ENCODE results near the gene BAZ2A. TPM values are rescaled to one million over a fixed set of nuclear protein-coding genes. Genes with fewer than 3 reads are reported as not detected.
A peak's percentile ranks its signal among the peaks of the same experiment; 100 is the strongest.
"Not testable (repeated sequence)": the region's sequence is repeated elsewhere in the genome, so short reads cannot be mapped to it uniquely, and the experiment has no call there.

BAZ2A gene
- total RNA-seq, 4 donors from 2014 or later = 32.1 to 73.2 (median 54.6) TPM

- H3K9me3 ChIP-seq = no peaks in the 10 kb centered on the region
- H3K4me3 ChIP-seq = no peak overlapping the region
- WGBS, 2 donors (ENCODE audit: low coverage in 1 of 2) = 89 to 92% methylated on average over 7 to 9 of the region's 10 CpGs
- no peaks in the 10 kb centered on the region for H3K27me3 ChIP-seq
- H3K4me1 ChIP-seq = peaks cover 0 to 8% (median 0%) of the 10 kb centered on the region in 3 donors
- ATAC-seq = no peak
- no peak overlapping the region for H3K27ac ChIP-seq
- TF ChIP-seq CTCF (IDR thresholded peaks at IDR 0.05) = no peak
- no peak for TF ChIP-seq POLR2AphosphoS5 (IDR thresholded peaks at IDR 0.05)
- no peak for TF ChIP-seq EP300 (IDR thresholded peaks at IDR 0.05)
- no peak for TF ChIP-seq POLR2A (IDR thresholded peaks at IDR 0.05)
- peaks cover 0 to 82% of the 10 kb centered on the region in 2 donors for H3K36me3 ChIP-seq
Measured at GRCh38 chr12:56578983-56579546, 51.1 kb downstream of the BAZ2A start.

- peaks cover 0 to 17% (median 0%) of the 10 kb centered on the region in 3 donors for H3K4me1 ChIP-seq
- peaks cover 0 to 75% of the 10 kb centered on the region in 2 donors for H3K36me3 ChIP-seq
- not testable (repeated sequence) for ATAC-seq, H3K27ac ChIP-seq, H3K4me3 ChIP-seq, H3K27me3 ChIP-seq, H3K9me3 ChIP-seq
- 80 to 88% methylated on average over 7 of the region's 7 CpGs for whole genome bisulfite sequencing, 2 donors (ENCODE audit: low coverage in 1 of 2)
Measured at GRCh38 chr12:56577248-56577647, 52.9 kb downstream of the BAZ2A start.

GRCh38 chr12:56574210-56574609 lies 55.9 kb downstream of the BAZ2A start:
- Histone ChIP-seq H3K36me3 (peaks cover 0 to 73% of the 10 kb centered on the region in 2 donors), H3K4me1 (peaks cover 0 to 29% (median 5%) of the 10 kb centered on the region in 3 donors), H3K9me3 (no peaks in the 10 kb centered on the region), H3K27me3 (no peaks in the 10 kb centered on the region), H3K27ac (no peak overlapping the region), H3K4me3 (no peak overlapping the region)
- WGBS, 2 donors (ENCODE audit: low coverage in 1 of 2) = 58 to 65% methylated on average over 2 of the region's 2 CpGs
- ATAC-seq = no peak
- TF ChIP-seq POLR2AphosphoS5 (IDR thresholded peaks at IDR 0.05) (no peak), CTCF (IDR thresholded peaks at IDR 0.05) (no peak), POLR2A (IDR thresholded peaks at IDR 0.05) (no peak), EP300 (IDR thresholded peaks at IDR 0.05) (no peak)

- H3K4me1 ChIP-seq = peaks cover 0 to 43% (median 8%) of the 10 kb centered on the region in 3 donors
- no peak overlapping the region for H3K4me3 ChIP-seq
- H3K27ac ChIP-seq = peak overlapping the region in 1 of 4 donors; percentile 30
- H3K27me3 ChIP-seq = no peaks in the 10 kb centered on the region
- H3K9me3 ChIP-seq = no peaks in the 10 kb centered on the region
- ATAC-seq = no peak
- H3K36me3 ChIP-seq = peaks cover 0 to 67% of the 10 kb centered on the region in 2 donors
- TF ChIP-seq POLR2AphosphoS5 (IDR thresholded peaks at IDR 0.05) (no peak), EP300 (IDR thresholded peaks at IDR 0.05) (no peak), CTCF (IDR thresholded peaks at IDR 0.05) (no peak), POLR2A (IDR thresholded peaks at IDR 0.05) (no peak)
- 82 to 86% methylated on average over 1 of the region's 1 CpG for WGBS, 2 donors (ENCODE audit: low coverage in 1 of 2)
Measured at GRCh38 chr12:56572288-56572687, 57.8 kb downstream of the BAZ2A start.

GRCh38 chr12:56571121-56571520 lies 59.0 kb downstream of the BAZ2A start:
- Histone ChIP-seq H3K36me3 (peaks cover 0 to 64% of the 10 kb centered on the region in 2 donors), H3K27me3 (no peaks in the 10 kb centered on the region), H3K4me3 (no peak overlapping the region), H3K9me3 (no peaks in the 10 kb centered on the region), H3K4me1 (peaks cover 0 to 54% (median 17%) of the 10 kb centered on the region in 3 donors), H3K27ac (peak overlapping the region in 3 of 4 donors; percentile 53 to 78 (median 61))
- no peak for ATAC-seq
- WGBS, 2 donors (ENCODE audit: low coverage in 1 of 2) = 31 to 67% methylated on average over 1 to 2 of the region's 4 CpGs
- TF ChIP-seq POLR2AphosphoS5 (IDR thresholded peaks at IDR 0.05) = no peak
- no peak for TF ChIP-seq CTCF (IDR thresholded peaks at IDR 0.05)
- TF ChIP-seq EP300 (IDR thresholded peaks at IDR 0.05) = no peak
- no peak for TF ChIP-seq POLR2A (IDR thresholded peaks at IDR 0.05)
